IPS-15b (cell line): Measurements from ENCODE around the gene S1PR3.

Source experiments
- H3K27me3 ChIP-seq: one replicate; pipeline ENCODE4 v1.6.1; 2013; ENCODE audit warnings: low read length; ENCODE audit not compliant: control insufficient read depth, insufficient read depth
- H3K36me3 ChIP-seq: one replicate; pipeline ENCODE4 v1.6.1; 2013; ENCODE audit warnings: low read length; ENCODE audit not compliant: control insufficient read depth, insufficient read depth
- H3K4me1 ChIP-seq: one replicate; pipeline ENCODE4 v1.6.1; 2013; ENCODE audit warnings: mild to moderate bottlenecking, low read length; ENCODE audit not compliant: control insufficient read depth, insufficient read depth
- H3K4me3 ChIP-seq: one replicate; pipeline ENCODE4 v1.5.1; 2013; ENCODE audit warnings: low read depth, low read length
- H3K9ac ChIP-seq: one replicate; pipeline ENCODE4 v1.6.1; 2013; ENCODE audit warnings: low read depth, mild to moderate bottlenecking, low read length
- H3K9me3 ChIP-seq: one replicate; pipeline ENCODE4 v1.6.1; 2013; ENCODE audit warnings: mild to moderate bottlenecking, low read length; ENCODE audit not compliant: control insufficient read depth, insufficient read depth

S1PR3 gene

DNA sequence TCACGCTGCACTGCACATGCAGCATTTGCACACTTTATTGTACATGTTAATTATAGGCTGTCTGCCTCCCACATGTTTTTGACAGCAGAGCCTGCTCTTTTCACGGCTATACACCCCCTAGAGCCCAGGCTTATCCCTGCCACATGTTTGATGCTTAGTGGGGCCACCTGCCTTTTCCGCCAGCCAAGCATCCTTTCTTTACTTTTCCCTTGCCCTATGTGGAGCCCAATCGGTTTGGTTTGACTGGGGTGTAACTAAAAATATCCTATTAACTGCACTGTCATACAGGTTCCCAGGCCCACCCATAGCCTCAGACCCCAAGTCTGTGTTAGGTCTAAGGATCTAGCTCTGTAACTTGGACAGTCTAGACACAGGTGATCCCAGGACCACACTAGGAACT lies 18.9 kb upstream of the S1PR3 start:
- Histone ChIP-seq H3K36me3 (no peaks in the 10 kb centered on the region), H3K4me3 (no peak overlapping the region), H3K9me3 (no peaks in the 10 kb centered on the region), H3K4me1 (no peaks in the 10 kb centered on the region), H3K9ac (no peak overlapping the region), H3K27me3 (no peaks in the 10 kb centered on the region)

DNA sequence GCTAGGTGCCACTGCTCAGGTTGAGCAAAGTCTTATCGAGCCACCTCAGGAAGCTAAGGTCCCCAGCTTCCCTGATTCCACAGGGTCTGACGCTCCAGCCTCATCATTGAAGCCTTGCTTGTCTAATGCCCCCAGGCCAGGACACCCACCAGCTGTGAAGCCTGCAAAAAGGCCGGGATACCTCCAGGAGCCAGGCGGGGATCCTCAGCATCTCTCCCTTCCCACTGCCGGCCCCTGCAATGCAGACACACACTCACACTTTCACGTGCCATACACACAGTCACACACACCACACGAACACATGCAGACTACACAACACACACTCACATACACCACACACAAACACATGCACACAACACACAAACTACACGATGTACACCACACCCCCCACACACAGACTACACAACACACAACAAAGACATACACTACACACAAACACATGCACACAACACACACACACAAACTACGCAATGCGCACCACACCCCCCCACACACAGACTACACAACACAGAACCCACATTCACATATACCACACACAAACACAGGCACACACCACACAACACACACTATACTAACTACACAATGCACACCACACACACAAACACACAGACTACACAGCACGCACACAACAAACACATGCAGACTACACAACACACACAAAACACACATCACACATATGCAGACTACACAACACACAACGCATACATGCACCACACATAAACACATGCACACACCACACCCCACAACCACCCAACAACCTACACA lies 17.8 kb upstream of the S1PR3 start:
- Histone ChIP-seq H3K4me3 (no peak overlapping the region), H3K4me1 (no peaks in the 10 kb centered on the region), H3K9me3 (no peaks in the 10 kb centered on the region), H3K36me3 (no peaks in the 10 kb centered on the region), H3K9ac (no peak overlapping the region), H3K27me3 (no peaks in the 10 kb centered on the region)

DNA sequence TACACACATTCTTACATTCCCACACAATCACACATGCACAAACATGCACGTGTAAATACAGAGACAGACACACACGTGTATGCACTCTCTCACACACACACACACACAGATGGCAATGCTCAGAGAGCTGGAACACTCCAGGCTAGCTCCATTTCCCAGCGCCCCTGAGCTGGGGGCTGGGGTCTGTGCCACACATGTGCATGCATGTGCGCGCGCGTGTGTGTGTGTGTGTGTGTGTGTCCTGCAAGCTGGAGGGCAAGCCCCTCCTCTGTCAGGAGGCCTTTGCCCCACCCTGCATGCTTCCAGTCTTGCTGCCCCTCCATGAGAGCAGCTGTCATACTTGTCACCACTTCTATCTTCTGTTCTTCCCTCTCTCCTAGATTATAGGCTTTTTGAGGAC lies 16.6 kb upstream of the S1PR3 start:
- Histone ChIP-seq H3K9ac (no peak overlapping the region), H3K27me3 (no peaks in the 10 kb centered on the region), H3K4me3 (no peak overlapping the region), H3K4me1 (no peaks in the 10 kb centered on the region), H3K9me3 (no peaks in the 10 kb centered on the region), H3K36me3 (no peaks in the 10 kb centered on the region)

DNA sequence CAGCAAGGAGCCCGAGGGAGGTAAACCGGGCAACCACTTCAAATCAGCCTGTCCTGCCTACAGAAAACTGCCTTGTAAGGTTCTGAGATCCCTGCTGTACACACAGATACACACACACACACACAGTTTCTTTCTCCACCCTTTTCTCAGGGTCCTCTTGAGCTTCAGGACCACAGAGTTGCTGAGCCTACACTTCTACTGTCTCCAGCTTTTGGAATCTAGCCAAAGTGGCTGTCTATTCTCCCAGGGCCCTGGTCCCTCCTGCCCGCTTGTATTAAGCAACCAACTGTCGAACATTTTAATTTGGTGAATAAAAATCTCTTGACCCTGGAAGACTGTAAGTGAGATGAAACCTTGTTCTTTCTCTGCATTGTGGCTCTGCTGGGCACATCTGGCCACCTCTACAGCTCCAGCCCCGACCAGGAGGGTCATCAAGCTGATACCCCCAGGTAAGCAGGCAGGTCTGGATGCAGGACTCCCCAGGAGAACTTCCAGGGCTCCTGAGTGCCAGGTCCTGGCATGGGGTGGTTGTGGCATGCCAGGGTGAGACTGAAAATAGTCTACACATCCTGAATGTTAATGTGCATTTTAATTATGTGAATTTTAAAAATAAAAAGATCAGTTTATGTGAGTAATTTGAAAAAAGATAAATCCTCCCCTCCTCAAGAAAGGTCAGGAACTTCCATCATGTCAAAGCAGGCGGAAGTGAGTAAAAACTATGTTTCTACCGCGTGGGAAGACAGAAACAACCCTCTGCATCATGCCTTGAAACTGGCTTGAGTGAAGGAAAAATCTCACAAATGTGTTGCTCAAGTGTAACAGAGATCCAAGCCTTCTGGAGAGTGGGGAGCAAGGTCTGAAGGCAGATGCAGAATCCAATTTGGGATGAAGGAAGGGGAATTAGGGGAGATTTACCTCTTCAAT lies 15.0 kb upstream of the S1PR3 start:
- H3K36me3 ChIP-seq = no peaks in the 10 kb centered on the region
- H3K4me3 ChIP-seq = no peak overlapping the region
- H3K4me1 ChIP-seq = no peaks in the 10 kb centered on the region
- no peaks in the 10 kb centered on the region for H3K9me3 ChIP-seq
- H3K27me3 ChIP-seq = no peaks in the 10 kb centered on the region
- no peak overlapping the region for H3K9ac ChIP-seq

DNA sequence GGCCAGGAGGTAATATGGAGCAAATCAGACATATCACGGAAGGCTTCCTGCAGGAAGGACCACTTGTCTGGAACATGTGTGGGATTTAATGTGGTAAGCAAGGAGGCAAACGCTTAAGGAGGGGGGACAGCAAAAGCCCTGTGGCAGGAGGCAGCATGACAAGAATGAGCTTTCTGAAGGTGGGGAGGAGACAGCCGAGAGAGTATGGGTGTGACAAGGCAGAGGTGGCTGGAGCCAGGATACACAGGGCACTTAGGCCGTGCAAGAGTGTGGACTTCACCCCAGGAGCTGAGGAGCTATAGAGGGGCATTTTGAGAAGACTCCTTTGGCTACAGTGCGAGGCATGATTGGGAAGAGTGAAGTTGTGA lies 14.4 kb upstream of the S1PR3 start:
- no peaks in the 10 kb centered on the region for H3K36me3 ChIP-seq
- no peak overlapping the region for H3K9ac ChIP-seq
- no peaks in the 10 kb centered on the region for H3K9me3 ChIP-seq
- no peak overlapping the region for H3K4me3 ChIP-seq
- H3K4me1 ChIP-seq = no peaks in the 10 kb centered on the region
- no peaks in the 10 kb centered on the region for H3K27me3 ChIP-seq

DNA sequence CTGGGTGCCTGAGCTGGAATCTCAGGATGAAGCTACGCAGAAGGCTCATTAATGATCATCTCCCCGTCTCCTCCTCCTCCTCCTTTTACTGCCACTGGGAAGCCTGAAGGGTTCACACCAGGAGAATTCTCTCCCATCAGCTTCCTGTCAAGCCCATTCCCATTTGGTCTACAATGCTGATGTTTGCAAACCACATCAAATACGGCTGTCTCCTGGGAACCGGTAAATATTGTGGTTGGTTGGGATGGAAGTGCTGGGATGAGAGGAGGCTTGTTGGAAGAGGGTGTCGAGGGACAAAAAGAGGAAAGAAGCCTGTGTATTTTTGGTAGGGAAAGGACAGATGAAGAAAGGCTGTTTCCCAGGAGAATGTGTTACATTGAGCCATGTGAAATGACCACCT lies 13.2 kb upstream of the S1PR3 start:
- no peaks in the 10 kb centered on the region for H3K27me3 ChIP-seq
- no peaks in the 10 kb centered on the region for H3K36me3 ChIP-seq
- no peak overlapping the region for H3K4me3 ChIP-seq

DNA sequence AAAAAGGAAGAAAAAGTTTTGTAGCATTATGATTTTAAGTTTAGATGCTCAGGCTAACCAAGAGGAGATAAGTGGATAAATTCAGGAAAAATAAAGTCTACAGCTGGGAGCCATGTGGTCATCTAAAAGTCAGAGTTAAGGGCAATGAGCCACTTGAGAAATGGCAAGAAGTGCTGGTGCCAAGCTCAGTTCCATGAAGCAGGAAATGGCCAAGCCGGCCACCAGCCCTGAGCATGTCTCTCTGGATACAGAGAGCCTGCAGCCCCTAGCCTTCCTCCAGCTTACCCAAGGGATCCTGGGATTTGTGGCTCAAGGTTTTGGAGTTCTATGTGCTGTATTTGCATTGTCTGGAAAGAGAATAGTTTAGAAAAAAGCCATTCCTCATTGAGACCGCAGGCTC lies 12.2 kb upstream of the S1PR3 start:
- H3K9ac ChIP-seq = no peak overlapping the region
- no peaks in the 10 kb centered on the region for H3K27me3 ChIP-seq
- no peaks in the 10 kb centered on the region for H3K36me3 ChIP-seq
- H3K9me3 ChIP-seq = no peaks in the 10 kb centered on the region
- peaks cover 2% of the 10 kb centered on the region for H3K4me1 ChIP-seq
- no peak overlapping the region for H3K4me3 ChIP-seq

More for the DNA sequence above, 13.2 kb upstream of the S1PR3 start:
- Histone ChIP-seq H3K4me1 (peaks cover 2% of the 10 kb centered on the region), H3K9me3 (no peaks in the 10 kb centered on the region), H3K9ac (no peak overlapping the region)

DNA sequence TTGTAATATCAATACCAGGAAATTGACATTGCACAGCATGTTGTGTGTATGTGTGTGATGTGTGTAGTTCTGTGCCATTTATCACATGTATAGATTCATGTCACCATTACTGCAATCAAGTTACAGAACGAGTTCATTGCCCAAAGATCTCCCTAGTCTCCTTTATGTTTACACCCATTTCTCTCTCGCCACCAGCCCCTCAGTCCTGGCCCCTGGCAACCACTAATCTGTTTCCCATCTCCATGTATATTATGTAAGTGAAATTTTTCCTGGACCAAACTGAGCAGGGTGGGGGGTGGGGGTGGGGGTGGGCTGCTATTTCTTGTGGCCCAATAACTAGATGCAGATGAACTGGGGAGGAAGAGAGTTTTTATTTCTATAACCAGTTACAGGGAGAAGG lies 11.5 kb upstream of the S1PR3 start:
- Histone ChIP-seq H3K9me3 (no peaks in the 10 kb centered on the region), H3K4me1 (peaks cover 2% of the 10 kb centered on the region), H3K4me3 (no peak overlapping the region), H3K9ac (no peak overlapping the region), H3K27me3 (no peaks in the 10 kb centered on the region), H3K36me3 (no peaks in the 10 kb centered on the region)

DNA sequence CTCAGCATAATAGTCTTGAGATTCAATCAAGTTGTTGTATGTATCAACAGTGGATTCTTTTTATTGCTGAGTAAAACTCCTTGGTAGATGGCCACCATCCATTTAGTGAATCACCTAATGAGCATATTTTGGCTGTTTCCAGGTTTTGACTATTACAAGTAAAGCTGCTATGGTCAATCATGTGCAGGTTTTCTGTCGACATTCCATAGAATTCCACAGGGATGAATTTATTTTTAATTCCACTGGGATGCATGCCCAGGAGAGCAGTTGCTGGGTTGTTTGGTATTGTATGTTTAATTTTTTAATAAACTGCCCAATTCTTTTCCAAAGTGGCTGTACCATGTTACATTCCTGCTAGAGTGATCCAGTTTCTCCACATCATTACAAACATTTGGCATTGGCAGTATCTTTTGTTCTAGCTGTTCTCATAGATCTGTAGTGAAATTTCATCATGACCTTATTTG lies 10.5 kb upstream of the S1PR3 start:
- Histone ChIP-seq H3K9ac (no peak overlapping the region), H3K4me3 (no peak overlapping the region), H3K9me3 (no peaks in the 10 kb centered on the region), H3K4me1 (peaks cover 2% of the 10 kb centered on the region), H3K27me3 (no peaks in the 10 kb centered on the region), H3K36me3 (no peaks in the 10 kb centered on the region)

DNA sequence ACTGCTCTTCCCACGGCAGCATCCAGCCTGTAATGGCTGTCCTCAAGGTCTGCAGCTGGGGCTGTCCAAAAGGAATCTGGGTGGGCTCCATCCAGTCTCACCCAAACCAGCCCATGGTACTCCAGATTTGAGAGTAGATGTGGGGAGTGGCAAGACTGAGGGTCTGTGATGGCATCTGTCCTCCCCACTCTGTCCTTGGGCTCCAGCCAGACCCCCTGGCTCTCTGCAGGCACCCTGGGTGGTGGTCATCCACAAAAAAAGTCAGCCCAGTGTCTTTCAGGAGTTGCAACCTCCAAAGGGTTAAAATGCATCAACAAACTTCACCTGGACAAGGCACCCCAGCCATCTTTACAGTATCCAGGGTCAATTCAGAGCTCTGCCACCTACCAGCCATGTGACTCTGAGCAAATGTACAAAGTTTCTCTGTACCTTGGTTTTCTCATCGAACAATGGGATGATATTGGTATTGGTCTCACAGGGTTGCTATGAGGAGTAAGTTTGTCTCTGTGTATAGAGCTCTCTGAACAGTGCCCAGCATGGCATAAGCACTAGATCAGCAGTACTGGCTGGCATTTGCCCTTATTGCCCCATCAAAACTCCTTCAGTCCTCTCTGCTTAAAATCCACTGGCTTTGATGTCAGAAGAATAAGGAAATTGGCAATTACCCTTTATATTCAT lies 7.3 kb upstream of the S1PR3 start:
- Histone ChIP-seq H3K27me3 (no peaks in the 10 kb centered on the region), H3K4me1 (peaks cover 5% of the 10 kb centered on the region), H3K36me3 (no peaks in the 10 kb centered on the region), H3K4me3 (no peak overlapping the region), H3K9me3 (no peaks in the 10 kb centered on the region), H3K9ac (no peak overlapping the region)

DNA sequence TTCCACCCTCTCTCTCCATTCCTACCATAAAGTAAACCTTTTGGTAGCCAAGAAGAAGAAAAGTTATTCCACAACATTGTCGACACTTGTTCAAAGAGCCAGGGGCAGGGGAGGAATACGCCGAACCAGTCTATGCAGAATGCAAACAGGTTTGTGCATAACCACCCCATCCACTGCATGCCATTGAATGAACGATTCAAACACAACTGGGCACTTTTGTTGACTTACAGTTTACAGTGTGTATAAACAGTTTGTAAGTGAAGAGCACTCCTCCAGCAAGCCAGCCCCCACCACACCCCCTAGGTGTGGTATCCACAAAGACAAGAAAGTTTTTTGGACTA lies 6.8 kb upstream of the S1PR3 start:
- Histone ChIP-seq H3K27me3 (no peaks in the 10 kb centered on the region), H3K9ac (no peak overlapping the region), H3K9me3 (no peaks in the 10 kb centered on the region), H3K36me3 (no peaks in the 10 kb centered on the region), H3K4me3 (no peak overlapping the region), H3K4me1 (peaks cover 8% of the 10 kb centered on the region)
